Neutrophil (primary cell): ENCODE data around the gene SCN4A.
A peak's percentile ranks its signal among the peaks of the same experiment; 100 is the strongest.
"Not testable (repeated sequence)": the region's sequence is repeated elsewhere in the genome, so short reads cannot be mapped to it uniquely, and the experiment has no call there.

Experiments
- H3K27ac ChIP-seq: fragments of 200-600 bp; sonication (generic); 2 replicates; pipeline ENCODE4 v1.5.1; 2016; ENCODE audit warnings: mild to moderate bottlenecking, moderate library complexity
- H3K27me3 ChIP-seq: fragments of 200-600 bp; sonication (generic); 2 replicates; pipeline ENCODE4 v1.6.0; 2016; ENCODE audit warnings: mild to moderate bottlenecking
- H3K36me3 ChIP-seq: fragments of 200-600 bp; sonication (generic); 2 replicates; pipeline ENCODE4 v1.5.1; 2017
- H3K4me1 ChIP-seq, 2 experiments: fragments of 200-600 bp in 1 of 2; sonication (generic) in 1 of 2; 1 replicate in 1 of 2; 2 replicates in 1 of 2; pipeline versions ENCODE4 v1.5.1 to v1.6.1; 2013 to 2016; ENCODE audit warnings: low read depth in 1 of 2, low read length in 1 of 2, mild to moderate bottlenecking in 1 of 2, moderate library complexity in 1 of 2; ENCODE audit not compliant: control insufficient read depth in 1 of 2, insufficient read depth in 1 of 2
- H3K4me3 ChIP-seq, 2 experiments: fragments of 200-600 bp in 1 of 2; sonication (generic) in 1 of 2; 1 replicate in 1 of 2; 2 replicates in 1 of 2; pipeline ENCODE4 v1.5.1; 2013 to 2016; ENCODE audit warnings: low read depth in 1 of 2, low read length in 1 of 2, mild to moderate bottlenecking in 1 of 2, moderate library complexity in 1 of 2
- H3K9me3 ChIP-seq: fragments of 200-600 bp; sonication (generic); 2 replicates; pipeline ENCODE4 v1.5.1; 2016
- CTCF ChIP-seq: fragments of 200-600 bp; sonication (generic); IDR thresholded peaks from 2 replicates; pipeline ENCODE4 v1.5.1; 2016; ENCODE audit warnings: antibody characterized with exemption

The SCN4A gene

GRCh38 chr17:63917646-63918045 is 55.1 kb downstream of the SCN4A start:
- Histone ChIP-seq H3K4me1 (no peaks in the 10 kb centered on the region), H3K27ac (no peak overlapping the region), H3K9me3 (no peaks in the 10 kb centered on the region), H3K27me3 (no peaks in the 10 kb centered on the region), H3K4me3 (no peak overlapping the region), H3K36me3 (no peaks in the 10 kb centered on the region)
- TF ChIP-seq CTCF = no peak

- H3K27me3 ChIP-seq, H3K36me3 ChIP-seq, H3K27ac ChIP-seq, H3K9me3 ChIP-seq, H3K4me3 ChIP-seq, H3K4me1 ChIP-seq: not testable (repeated sequence)
Measured at GRCh38 chr17:63917206-63917605, 55.5 kb downstream of the SCN4A start.

- Histone ChIP-seq H3K4me3 (no peak overlapping the region), H3K4me1 (no peaks in the 10 kb centered on the region), H3K9me3 (no peaks in the 10 kb centered on the region), H3K27ac (no peak overlapping the region), H3K27me3 (no peaks in the 10 kb centered on the region), H3K36me3 (no peaks in the 10 kb centered on the region)
- no peak for TF ChIP-seq CTCF
Measured at GRCh38 chr17:63916566-63917185, 56.0 kb downstream of the SCN4A start.

GRCh38 chr17:63915753-63916152 is 57.0 kb downstream of the SCN4A start:
- H3K4me3 ChIP-seq, H3K27me3 ChIP-seq, H3K36me3 ChIP-seq, H3K9me3 ChIP-seq, H3K4me1 ChIP-seq, H3K27ac ChIP-seq: not testable (repeated sequence)

- no peaks in the 10 kb centered on the region for H3K4me1 ChIP-seq
- H3K4me3 ChIP-seq = no peak overlapping the region
- TF ChIP-seq CTCF = no peak
Measured at GRCh38 chr17:63914471-63914870, 58.2 kb downstream of the SCN4A start.

GRCh38 chr17:63911657-63912100 is 61.0 kb downstream of the SCN4A start:
- H3K9me3 ChIP-seq = no peaks in the 10 kb centered on the region
- H3K4me1 ChIP-seq = no peaks in the 10 kb centered on the region
- TF ChIP-seq CTCF = peak; percentile 89
- H3K27me3 ChIP-seq = no peaks in the 10 kb centered on the region
- no peak overlapping the region for H3K27ac ChIP-seq
- H3K36me3 ChIP-seq = no peaks in the 10 kb centered on the region
- no peak overlapping the region for H3K4me3 ChIP-seq

More at GRCh38 chr17:63914471-63914870, 58.2 kb downstream of the SCN4A start:
- no peak overlapping the region for H3K27ac ChIP-seq
- no peaks in the 10 kb centered on the region for H3K9me3 ChIP-seq
- H3K36me3 ChIP-seq = no peaks in the 10 kb centered on the region
- no peaks in the 10 kb centered on the region for H3K27me3 ChIP-seq
